HFFc6 (cell line): ENCODE measurements around the gene NME4. TPM values are rescaled to one million over a fixed set of nuclear protein-coding genes. Genes with fewer than 3 reads are reported as not detected.
"Not testable (repeated sequence)": the region's sequence is repeated elsewhere in the genome, so short reads cannot be mapped to it uniquely, and the experiment has no call there.

Experiments used
- DNase-seq: peaks from one replicate; pipeline ENCODE4 v3.0.0-alpha.2; 2018
- H3K27ac Mint-ChIP-seq: 2 replicates; pipeline ENCODE4 v1.8.0; 2020; ENCODE audit warnings: mild to moderate bottlenecking, mixed read lengths
- H3K27me3 Mint-ChIP-seq: 2 replicates; pipeline ENCODE4 v1.8.0; 2021; ENCODE audit warnings: mild to moderate bottlenecking, moderate library complexity, mixed read lengths; ENCODE audit not compliant: insufficient read depth
- H3K36me3 Mint-ChIP-seq: 2 replicates; pipeline ENCODE4 v1.8.0; 2021; ENCODE audit warnings: low read depth, mixed read lengths
- H3K4me1 Mint-ChIP-seq: 2 replicates; pipeline ENCODE4 v1.8.0; 2020; ENCODE audit warnings: low read depth, mixed read lengths
- H3K4me3 Mint-ChIP-seq: 2 replicates; pipeline ENCODE4 v1.8.0; 2020; ENCODE audit warnings: mild to moderate bottlenecking, moderate library complexity, mixed read lengths
- H3K9me3 Mint-ChIP-seq: 2 replicates; pipeline ENCODE4 v1.8.0; 2020; ENCODE audit warnings: mild to moderate bottlenecking, mixed read lengths
- long read RNA-seq: library from polyadenylated mRNA; unstranded; transcript quantifications from one replicate; pipeline ENCODE4 v2.0.0, GENCODE V29; 2019
- total RNA-seq, 6 experiments: library from RNA; stranded (reverse); fragmentation: NEBNext Ultra II Directional; extraction: Animal tissue kit (Norgen Biotek cat#: 25700); gene quantifications; 2 replicates in 1 of 6; 3 replicates in 5 of 6; pipeline ENCODE4 v1.2.3, GENCODE V29; 2021
- TF ChIP-seq, protein P1 (sequence below): fragments of 200-600 bp; sonication (generic); IDR thresholded peaks from 2 replicates; pipeline ENCODE4 v1.5.0; 2021; ENCODE audit warnings: antibody characterized with exemption, mild to moderate bottlenecking

NME4 gene
- 100 to 1,000 TPM; 153 to 276 (median 158) TPM for total RNA-seq
- long read RNA-seq, transcript NME4-211 (6 exons, 1,193 nt), result minor isoform, 8 of 189 reads
- long read RNA-seq, transcript NME4-201 (5 exons, 995 nt), result major isoform, 141 of 189 reads
- long read RNA-seq, transcript NME4-204 (5 exons, 966 nt), result minor isoform, 5 of 189 reads
- long read RNA-seq, partial matches to known transcripts, result 10 of 189 reads
- long read RNA-seq, other reads (novel, unspliced or antisense), result 22 of 189 reads

DNA sequence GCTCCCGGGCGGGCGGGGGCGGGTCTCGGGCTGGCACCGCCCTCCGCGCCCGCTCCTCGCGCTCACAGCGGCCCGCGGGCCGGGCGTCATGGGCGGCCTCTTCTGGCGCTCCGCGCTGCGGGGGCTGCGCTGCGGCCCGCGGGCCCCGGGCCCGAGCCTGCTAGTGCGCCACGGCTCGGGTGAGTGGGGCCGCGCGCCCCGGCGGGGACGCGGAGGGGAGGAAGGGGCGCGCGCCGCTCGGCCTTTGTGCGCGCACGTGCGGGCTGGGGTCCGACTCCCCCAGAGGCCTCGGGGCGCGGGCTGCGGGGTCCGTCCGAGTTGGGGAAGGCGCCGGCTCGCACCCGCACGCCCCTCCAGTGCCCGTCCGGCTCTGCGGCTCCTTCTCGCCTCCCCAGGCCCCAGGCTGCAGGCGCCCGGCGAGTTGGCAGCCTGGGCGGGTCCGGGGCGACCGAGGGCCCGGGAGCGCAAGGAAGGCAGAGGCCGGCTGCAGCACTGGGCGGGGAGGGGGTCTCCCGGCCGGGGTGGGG, at the start of gene NME4:
Gene NME4 (plus strand): TSS at position 65 of the 527 bp plus-strand sequence. CDS start 24 bp downstream, at position 89.
- Mint-ChIP-seq H3K9me3 (peaks cover under 1% of the 10 kb centered on the region; the same call in 1 of the 2 replicates), H3K27ac (peak within 1 kb of the TSS; percentile 92), H3K4me3 (peak within 1 kb of the TSS; percentile 90), H3K4me1 (peaks cover 19% of the 10 kb centered on the region), H3K27me3 (peaks cover 6% of the 10 kb centered on the region; the same call in 1 of the 2 replicates), H3K36me3 (peaks cover 8% of the 10 kb centered on the region)
- DNase-seq, result no peak
- TF ChIP-seq, protein P1, sequence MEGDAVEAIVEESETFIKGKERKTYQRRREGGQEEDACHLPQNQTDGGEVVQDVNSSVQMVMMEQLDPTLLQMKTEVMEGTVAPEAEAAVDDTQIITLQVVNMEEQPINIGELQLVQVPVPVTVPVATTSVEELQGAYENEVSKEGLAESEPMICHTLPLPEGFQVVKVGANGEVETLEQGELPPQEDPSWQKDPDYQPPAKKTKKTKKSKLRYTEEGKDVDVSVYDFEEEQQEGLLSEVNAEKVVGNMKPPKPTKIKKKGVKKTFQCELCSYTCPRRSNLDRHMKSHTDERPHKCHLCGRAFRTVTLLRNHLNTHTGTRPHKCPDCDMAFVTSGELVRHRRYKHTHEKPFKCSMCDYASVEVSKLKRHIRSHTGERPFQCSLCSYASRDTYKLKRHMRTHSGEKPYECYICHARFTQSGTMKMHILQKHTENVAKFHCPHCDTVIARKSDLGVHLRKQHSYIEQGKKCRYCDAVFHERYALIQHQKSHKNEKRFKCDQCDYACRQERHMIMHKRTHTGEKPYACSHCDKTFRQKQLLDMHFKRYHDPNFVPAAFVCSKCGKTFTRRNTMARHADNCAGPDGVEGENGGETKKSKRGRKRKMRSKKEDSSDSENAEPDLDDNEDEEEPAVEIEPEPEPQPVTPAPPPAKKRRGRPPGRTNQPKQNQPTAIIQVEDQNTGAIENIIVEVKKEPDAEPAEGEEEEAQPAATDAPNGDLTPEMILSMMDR, result no peak

DNA sequence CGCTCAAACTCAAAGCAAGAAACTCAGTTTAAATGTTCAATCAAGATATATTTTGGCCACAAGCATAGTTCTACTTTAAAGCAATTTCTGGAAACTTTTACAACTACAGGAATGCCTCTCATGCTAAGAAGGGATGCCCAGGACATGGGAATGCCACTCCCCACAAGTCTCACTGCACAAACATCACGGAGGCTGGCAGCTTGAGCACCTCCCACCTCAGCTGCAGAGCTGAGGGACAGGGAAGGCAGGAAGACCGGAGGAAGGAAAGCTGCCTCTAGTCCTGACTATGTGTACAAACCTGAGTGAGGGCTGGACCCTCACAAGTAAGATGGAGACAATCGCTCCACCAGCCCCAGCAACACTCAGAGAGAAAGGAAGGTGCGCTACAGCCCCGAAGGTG, 49.8 kb upstream of the NME4 start:
- peaks cover 34% of the 10 kb centered on the region for H3K36me3 Mint-ChIP-seq
- TF ChIP-seq, protein P1, result no peak
- peaks cover 44% of the 10 kb centered on the region for H3K4me1 Mint-ChIP-seq
- no peak overlapping the region for H3K4me3 Mint-ChIP-seq
- DNase-seq, result no peak
- no peaks in the 10 kb centered on the region for H3K9me3 Mint-ChIP-seq
- H3K27ac Mint-ChIP-seq, result peak overlapping the region; percentile 5; the same call in 1 of the 2 replicates
- H3K27me3 Mint-ChIP-seq, result no peaks in the 10 kb centered on the region

DNA sequence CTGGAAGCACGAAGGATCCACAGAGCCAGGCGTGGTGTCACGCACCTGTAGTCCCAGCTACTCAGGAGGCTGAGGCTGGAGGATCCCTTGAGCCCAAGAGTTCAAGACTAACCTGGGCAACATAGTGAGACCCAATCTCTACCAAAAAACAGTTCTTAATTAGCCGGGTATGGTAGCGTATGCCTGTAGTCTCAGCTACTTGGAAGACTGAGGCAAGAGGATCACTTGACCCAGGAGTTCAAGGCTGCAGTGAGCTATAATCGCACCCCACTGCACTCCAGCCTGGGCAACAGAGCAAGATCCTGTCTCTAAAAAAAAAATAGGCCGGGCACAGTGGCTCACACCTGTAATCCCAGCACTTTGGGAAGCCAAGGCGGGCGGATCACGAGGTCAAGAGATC, 48.5 kb upstream of the NME4 start:
- not testable (repeated sequence) for H3K9me3 Mint-ChIP-seq, H3K4me3 Mint-ChIP-seq, H3K27me3 Mint-ChIP-seq, H3K27ac Mint-ChIP-seq, DNase-seq
- peaks cover 44% of the 10 kb centered on the region for H3K4me1 Mint-ChIP-seq
- H3K36me3 Mint-ChIP-seq, result peaks cover 30% of the 10 kb centered on the region

DNA sequence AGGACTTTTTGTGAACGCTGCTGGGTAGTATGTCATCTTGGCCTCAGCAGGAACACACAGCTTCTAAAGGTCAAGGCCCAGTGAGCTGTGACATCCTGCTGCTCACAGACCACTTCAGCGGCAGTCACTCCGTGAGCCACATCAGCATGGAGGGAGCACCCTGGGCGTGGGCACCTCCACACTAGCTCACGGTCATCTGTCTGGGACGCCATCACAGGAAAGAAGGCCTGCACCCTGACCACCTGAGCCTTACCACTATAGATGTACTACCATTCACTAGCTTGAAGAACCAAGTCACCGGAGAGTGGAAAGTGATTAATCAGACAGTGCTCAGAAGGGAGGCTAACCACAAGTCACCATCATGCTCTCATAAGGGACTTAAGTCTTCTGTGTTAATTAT, 47.8 kb upstream of the NME4 start:
- peaks cover 44% of the 10 kb centered on the region for H3K4me1 Mint-ChIP-seq
- no peak for DNase-seq

DNA sequence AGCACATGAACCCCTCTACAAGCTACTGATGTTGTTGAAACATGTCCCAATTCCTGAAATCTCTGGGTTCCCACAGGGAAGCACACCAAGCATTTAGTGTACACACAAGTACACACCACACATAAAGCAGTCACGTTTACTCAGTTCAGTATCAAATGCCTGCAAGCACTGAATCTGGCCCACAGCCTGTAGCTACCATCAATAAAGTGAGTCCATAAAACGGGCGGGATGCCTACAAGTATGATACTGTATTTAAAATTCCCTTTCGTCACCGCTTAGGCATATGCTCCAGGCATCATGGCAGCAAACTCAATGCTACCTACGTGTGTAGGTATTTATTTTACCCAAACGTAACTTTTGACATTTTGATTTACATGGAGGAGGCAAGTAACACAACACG, 46.8 kb upstream of the NME4 start:
- no peak overlapping the region for H3K27ac Mint-ChIP-seq
- H3K27me3 Mint-ChIP-seq, result no peaks in the 10 kb centered on the region
- peaks cover 23% of the 10 kb centered on the region for H3K36me3 Mint-ChIP-seq
- TF ChIP-seq, protein P1, result no peak
- peaks cover 44% of the 10 kb centered on the region for H3K4me1 Mint-ChIP-seq
- DNase-seq, result no peak
- no peaks in the 10 kb centered on the region for H3K9me3 Mint-ChIP-seq
- no peak overlapping the region for H3K4me3 Mint-ChIP-seq

More for the DNA sequence above, 47.8 kb upstream of the NME4 start:
- H3K27me3 Mint-ChIP-seq, result no peaks in the 10 kb centered on the region
- H3K9me3 Mint-ChIP-seq, result no peaks in the 10 kb centered on the region
- TF ChIP-seq, protein P1, result no peak
- no peak overlapping the region for H3K4me3 Mint-ChIP-seq
- no peak overlapping the region for H3K27ac Mint-ChIP-seq
- peaks cover 30% of the 10 kb centered on the region for H3K36me3 Mint-ChIP-seq

DNA sequence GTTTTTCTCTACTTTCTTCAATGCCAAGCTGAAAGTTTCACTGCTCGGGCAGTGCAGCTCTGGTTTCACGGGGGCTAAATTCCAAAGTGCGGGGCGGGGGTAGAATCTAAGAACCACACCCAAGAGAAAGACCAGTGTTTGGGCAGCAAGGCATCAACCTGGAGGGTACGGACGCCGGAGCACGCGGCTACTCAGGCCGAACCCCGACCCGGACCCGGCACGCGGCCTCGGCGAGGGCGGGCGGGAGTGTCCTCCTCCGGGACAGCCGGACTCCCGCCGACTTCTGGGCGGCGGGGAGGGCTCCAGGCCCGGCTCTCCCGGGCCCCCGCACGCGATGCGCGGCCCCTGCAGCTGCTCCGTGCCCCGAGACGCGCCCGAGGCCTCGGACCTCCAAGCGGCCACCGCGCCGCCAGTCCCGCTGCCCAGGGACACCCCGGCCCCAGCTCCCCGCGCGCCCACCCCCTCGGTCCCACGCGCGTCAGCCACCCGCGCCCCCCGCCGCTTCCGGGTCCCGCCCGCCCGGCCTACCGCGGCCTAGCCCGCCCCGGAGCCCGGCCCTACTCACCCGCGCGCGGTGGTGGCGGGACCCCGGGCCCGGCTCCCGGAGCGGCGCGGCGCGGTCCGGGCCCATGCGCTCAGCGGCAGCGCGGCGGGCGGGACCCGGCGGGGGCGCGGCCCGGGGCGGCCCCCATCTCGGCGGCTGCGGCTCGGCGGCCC, 45.0 kb upstream of the NME4 start:
- Mint-ChIP-seq H3K27me3 (no peaks in the 10 kb centered on the region), H3K36me3 (peaks cover 9% of the 10 kb centered on the region; the same call in 1 of the 2 replicates), H3K4me1 (peaks cover 28% of the 10 kb centered on the region), H3K4me3 (peak overlapping the region; percentile 87), H3K9me3 (no peaks in the 10 kb centered on the region), H3K27ac (peak overlapping the region; percentile 80)
- TF ChIP-seq, protein P1, result no peak; the same call in 1 of the 2 replicates
- no peak for DNase-seq
